ENCODE results near the gene IQSEC3.

Gene IQSEC3

GRCh38 chr12:171743-172676, 105.4 kb downstream of the IQSEC3 start:
- no peaks in the 10 kb centered on the region for H3K9me3 Mint-ChIP-seq
- no peak overlapping the region for H3K27ac Mint-ChIP-seq
- no peaks in the 10 kb centered on the region for H3K27me3 Mint-ChIP-seq (ENCODE audit: low read depth)
- no peaks in the 10 kb centered on the region for H3K36me3 Mint-ChIP-seq (ENCODE audit: low read depth)
- no peak overlapping the region for H3K4me3 Mint-ChIP-seq
- peaks cover 4% of the 10 kb centered on the region for H3K4me1 Mint-ChIP-seq (ENCODE audit: low read depth)

- Mint-ChIP-seq H3K27me3 (ENCODE audit: low read depth) (no peaks in the 10 kb centered on the region), H3K4me3 (no peak overlapping the region), H3K9me3 (no peaks in the 10 kb centered on the region), H3K4me1 (ENCODE audit: low read depth) (peaks cover 4% of the 10 kb centered on the region), H3K27ac (no peak overlapping the region), H3K36me3 (ENCODE audit: low read depth) (no peaks in the 10 kb centered on the region)
Observed at GRCh38 chr12:172732-173161, 106.2 kb downstream of the IQSEC3 start.

GRCh38 chr12:174124-174523, 107.6 kb downstream of the IQSEC3 start:
- H3K27me3 Mint-ChIP-seq (ENCODE audit: low read depth): no peaks in the 10 kb centered on the region
- no peaks in the 10 kb centered on the region for H3K36me3 Mint-ChIP-seq (ENCODE audit: low read depth)
- no peaks in the 10 kb centered on the region for H3K9me3 Mint-ChIP-seq
- no peak overlapping the region for H3K4me3 Mint-ChIP-seq
- H3K27ac Mint-ChIP-seq: no peak overlapping the region
- peaks cover 4% of the 10 kb centered on the region for H3K4me1 Mint-ChIP-seq (ENCODE audit: low read depth)

- Mint-ChIP-seq H3K27ac (no peak overlapping the region), H3K27me3 (ENCODE audit: low read depth) (no peaks in the 10 kb centered on the region), H3K4me1 (ENCODE audit: low read depth) (peaks cover 2% of the 10 kb centered on the region), H3K4me3 (no peak overlapping the region), H3K9me3 (no peaks in the 10 kb centered on the region), H3K36me3 (ENCODE audit: low read depth) (no peaks in the 10 kb centered on the region)
Observed at GRCh38 chr12:174596-174995, 108.0 kb downstream of the IQSEC3 start.

GRCh38 chr12:175250-175649, 108.7 kb downstream of the IQSEC3 start:
- Mint-ChIP-seq H3K9me3 (no peaks in the 10 kb centered on the region), H3K4me3 (no peak overlapping the region), H3K36me3 (ENCODE audit: low read depth) (no peaks in the 10 kb centered on the region), H3K27ac (no peak overlapping the region), H3K27me3 (ENCODE audit: low read depth) (no peaks in the 10 kb centered on the region), H3K4me1 (ENCODE audit: low read depth) (no peaks in the 10 kb centered on the region)

GRCh38 chr12:175759-176158, 109.2 kb downstream of the IQSEC3 start:
- no peak overlapping the region for H3K27ac Mint-ChIP-seq
- H3K4me1 Mint-ChIP-seq (ENCODE audit: low read depth): peaks cover 1% of the 10 kb centered on the region

GRCh38 chr12:176321-177181, 110.0 kb downstream of the IQSEC3 start:
- H3K27ac Mint-ChIP-seq: no peak overlapping the region
- no peaks in the 10 kb centered on the region for H3K27me3 Mint-ChIP-seq (ENCODE audit: low read depth)
- H3K36me3 Mint-ChIP-seq (ENCODE audit: low read depth): no peaks in the 10 kb centered on the region
- H3K4me1 Mint-ChIP-seq (ENCODE audit: low read depth): peaks cover 1% of the 10 kb centered on the region
- H3K4me3 Mint-ChIP-seq: no peak overlapping the region
- no peaks in the 10 kb centered on the region for H3K9me3 Mint-ChIP-seq

More at GRCh38 chr12:175759-176158, 109.2 kb downstream of the IQSEC3 start:
- no peaks in the 10 kb centered on the region for H3K27me3 Mint-ChIP-seq (ENCODE audit: low read depth)
- no peaks in the 10 kb centered on the region for H3K9me3 Mint-ChIP-seq
- no peaks in the 10 kb centered on the region for H3K36me3 Mint-ChIP-seq (ENCODE audit: low read depth)
- no peak overlapping the region for H3K4me3 Mint-ChIP-seq

GRCh38 chr12:177336-177979, 110.9 kb downstream of the IQSEC3 start:
- no peak overlapping the region for H3K4me3 Mint-ChIP-seq

GRCh38 chr12:177980-178828, 111.6 kb downstream of the IQSEC3 start:
- Mint-ChIP-seq H3K4me1 (ENCODE audit: low read depth) (peaks cover 1% of the 10 kb centered on the region), H3K4me3 (no peak overlapping the region), H3K9me3 (no peaks in the 10 kb centered on the region), H3K36me3 (ENCODE audit: low read depth) (no peaks in the 10 kb centered on the region), H3K27ac (no peak overlapping the region), H3K27me3 (ENCODE audit: low read depth) (no peaks in the 10 kb centered on the region)

More at GRCh38 chr12:177336-177979, 110.9 kb downstream of the IQSEC3 start:
- Mint-ChIP-seq H3K4me1 (ENCODE audit: low read depth) (peaks cover 1% of the 10 kb centered on the region), H3K27ac (no peak overlapping the region), H3K9me3 (no peaks in the 10 kb centered on the region), H3K36me3 (ENCODE audit: low read depth) (no peaks in the 10 kb centered on the region), H3K27me3 (ENCODE audit: low read depth) (no peaks in the 10 kb centered on the region)

- H3K27me3 Mint-ChIP-seq (ENCODE audit: low read depth): no peaks in the 10 kb centered on the region
- H3K9me3 Mint-ChIP-seq: no peaks in the 10 kb centered on the region
- no peak overlapping the region for H3K4me3 Mint-ChIP-seq
- no peaks in the 10 kb centered on the region for H3K36me3 Mint-ChIP-seq (ENCODE audit: low read depth)
- H3K27ac Mint-ChIP-seq: no peak overlapping the region
- H3K4me1 Mint-ChIP-seq (ENCODE audit: low read depth): peaks cover 1% of the 10 kb centered on the region
Observed at GRCh38 chr12:178829-179109, 112.2 kb downstream of the IQSEC3 start.

- Mint-ChIP-seq H3K27me3 (ENCODE audit: low read depth) (no peaks in the 10 kb centered on the region), H3K4me1 (ENCODE audit: low read depth) (peaks cover 1% of the 10 kb centered on the region), H3K4me3 (no peak overlapping the region), H3K9me3 (no peaks in the 10 kb centered on the region), H3K27ac (no peak overlapping the region), H3K36me3 (ENCODE audit: low read depth) (no peaks in the 10 kb centered on the region)
Observed at GRCh38 chr12:179131-179884, 112.7 kb downstream of the IQSEC3 start.

GRCh38 chr12:179885-180284, 113.3 kb downstream of the IQSEC3 start:
- Mint-ChIP-seq H3K36me3 (ENCODE audit: low read depth) (no peaks in the 10 kb centered on the region), H3K4me3 (no peak overlapping the region)

GRCh38 chr12:180445-180844, 113.9 kb downstream of the IQSEC3 start:
- Mint-ChIP-seq H3K4me1 (ENCODE audit: low read depth) (peaks cover 1% of the 10 kb centered on the region), H3K4me3 (no peak overlapping the region), H3K36me3 (ENCODE audit: low read depth) (no peaks in the 10 kb centered on the region), H3K27ac (no peak overlapping the region), H3K9me3 (no peaks in the 10 kb centered on the region), H3K27me3 (ENCODE audit: low read depth) (no peaks in the 10 kb centered on the region)

More at GRCh38 chr12:179885-180284, 113.3 kb downstream of the IQSEC3 start:
- Mint-ChIP-seq H3K9me3 (no peaks in the 10 kb centered on the region), H3K27me3 (ENCODE audit: low read depth) (no peaks in the 10 kb centered on the region), H3K4me1 (ENCODE audit: low read depth) (peaks cover 1% of the 10 kb centered on the region), H3K27ac (no peak overlapping the region)
